HG03457 (cell line): ENCODE results near the gene MIGA1.
"Not testable (repeated sequence)": the region's sequence is repeated elsewhere in the genome, so short reads cannot be mapped to it uniquely, and the experiment has no call there.

Experiments used
- ATAC-seq: cut with Tn5 transposase; IDR thresholded peaks from one replicate; pipeline ENCODE4 v1.9.1; 2021; ENCODE audit warnings: moderate number of reproducible peaks; ENCODE audit not compliant: unreplicated experiment

The MIGA1 gene

DNA sequence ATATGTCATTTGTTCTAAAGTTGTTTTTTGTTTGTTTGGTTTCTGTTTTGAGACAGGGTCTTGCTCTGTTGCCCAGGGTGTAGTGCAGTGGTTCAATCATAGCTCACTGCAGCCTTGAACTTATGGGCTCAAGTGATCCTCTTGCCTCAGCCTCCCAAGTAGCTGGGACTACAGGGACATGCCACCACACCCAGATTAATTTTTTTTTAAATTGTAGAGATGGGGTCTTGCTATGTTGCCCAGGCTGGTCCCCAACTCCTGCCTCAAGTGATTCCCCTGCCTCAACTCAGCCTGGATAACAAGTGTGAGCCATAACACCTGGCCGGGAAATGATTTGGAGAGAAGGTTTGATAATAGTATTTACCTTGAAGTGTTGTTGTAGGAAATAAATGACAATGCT, 127.2 kb downstream of the MIGA1 start:
- ATAC-seq: no peak

DNA sequence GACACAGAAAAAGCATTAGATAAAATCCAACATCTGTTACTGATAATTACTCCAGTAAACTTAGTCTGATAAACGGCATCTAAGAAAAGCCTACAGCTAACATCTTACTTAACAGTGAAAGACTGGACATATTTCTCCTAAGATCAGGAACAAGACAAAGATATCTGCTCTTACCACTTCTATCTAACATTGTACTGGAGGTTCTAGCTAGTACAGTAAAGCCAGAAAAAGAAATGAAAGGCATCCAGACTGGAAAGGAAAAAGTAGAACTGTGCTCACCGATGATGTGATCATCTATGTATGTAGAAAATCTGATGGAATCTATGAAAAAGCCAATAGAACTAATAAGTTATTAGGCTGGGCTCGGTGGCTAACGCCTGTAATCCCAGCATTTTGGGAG, 130.7 kb downstream of the MIGA1 start:
- no peak for ATAC-seq

DNA sequence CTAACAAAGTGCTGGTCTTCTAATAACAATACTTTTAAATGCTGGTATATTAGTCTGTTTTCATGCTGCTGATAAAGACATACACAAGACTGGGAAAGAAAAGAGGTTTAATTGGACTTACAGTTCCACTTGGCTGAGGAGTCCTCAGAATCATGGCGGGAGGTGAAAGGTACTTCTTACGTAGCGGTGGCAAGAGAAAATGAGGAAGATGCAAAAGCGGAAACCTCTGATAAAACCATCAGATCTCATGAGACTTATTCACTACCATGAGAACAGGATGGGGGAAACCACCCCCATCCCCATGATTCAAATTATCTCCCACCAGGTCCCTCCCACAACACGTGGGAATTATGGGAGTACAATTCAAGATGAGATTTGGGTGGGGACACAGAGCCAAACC, 139.5 kb downstream of the MIGA1 start:
- not testable (repeated sequence) for ATAC-seq

DNA sequence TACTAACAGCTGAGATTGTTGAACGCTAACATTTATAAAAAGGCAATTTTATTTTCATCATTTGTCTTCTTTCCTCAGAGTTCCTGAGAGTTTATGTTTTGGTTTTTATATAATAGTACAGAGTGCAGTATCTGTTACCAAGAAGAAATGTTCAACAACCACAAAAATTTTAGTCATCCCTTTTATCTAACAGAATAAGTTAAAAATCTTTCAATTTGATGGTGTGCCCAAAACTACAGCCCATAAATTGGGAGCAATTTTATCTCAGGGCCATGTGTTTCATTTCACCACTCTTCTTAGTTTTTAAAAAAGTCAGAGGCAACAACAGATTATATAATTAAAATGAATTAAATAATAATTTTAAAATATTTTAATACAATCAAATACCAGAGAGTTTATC, 146.1 kb downstream of the MIGA1 start:
- ATAC-seq: no peak

DNA sequence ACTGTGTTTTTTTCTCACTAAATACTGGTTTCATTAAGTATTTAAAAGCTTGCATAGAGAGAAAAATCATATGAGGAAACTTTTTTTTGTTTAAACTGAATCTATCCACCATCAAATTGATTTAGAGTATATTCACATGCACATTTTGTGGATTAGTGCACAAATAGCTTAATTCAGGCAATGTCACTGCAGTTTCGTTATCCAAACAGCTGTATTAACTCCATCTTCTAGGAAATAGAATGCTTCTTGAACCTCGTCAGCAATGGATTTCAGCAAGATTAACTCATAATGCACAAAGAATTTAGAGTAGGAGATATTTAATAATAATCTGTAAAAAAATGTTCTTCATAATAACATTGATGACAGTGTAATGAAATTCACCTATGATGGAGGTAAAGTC, 146.5 kb downstream of the MIGA1 start:
- no peak for ATAC-seq

DNA sequence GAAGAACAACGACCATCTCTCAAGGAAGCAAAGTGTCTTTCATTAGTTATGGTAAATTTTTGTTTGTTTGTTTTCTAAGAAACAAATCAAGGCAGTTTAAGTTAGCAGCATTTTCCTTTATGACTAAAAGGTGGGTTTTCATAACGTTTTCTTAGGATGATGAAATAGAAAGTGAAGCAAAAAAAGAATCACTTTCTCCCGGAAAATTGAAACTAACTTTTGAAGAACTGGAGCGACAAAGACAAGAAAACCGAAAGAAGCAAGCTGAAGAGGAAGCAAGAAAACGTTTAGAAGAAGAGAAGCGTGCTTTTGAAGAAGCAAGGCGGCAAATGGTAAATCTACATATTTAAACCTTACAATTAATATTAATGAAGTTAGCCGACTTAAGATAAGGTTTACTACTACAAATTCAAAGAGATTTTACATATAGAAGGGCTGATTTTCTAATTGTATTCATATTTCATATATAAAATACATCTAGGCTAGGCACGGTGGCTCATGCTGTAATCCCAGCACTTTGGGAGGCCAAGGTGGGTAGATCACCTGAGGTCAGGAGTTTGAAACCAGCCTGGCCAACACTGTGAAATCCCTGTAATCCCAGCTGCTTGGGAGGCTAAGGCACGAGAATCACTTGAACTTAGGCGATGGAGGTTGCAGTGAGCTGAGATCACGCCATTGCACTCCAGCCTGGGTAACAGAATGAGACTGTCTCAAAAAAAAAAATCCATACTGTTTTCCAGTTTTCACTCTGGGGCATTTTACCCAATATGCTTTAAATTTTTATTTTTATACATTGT, 147.3 kb downstream of the MIGA1 start:
- ATAC-seq: no peak

DNA sequence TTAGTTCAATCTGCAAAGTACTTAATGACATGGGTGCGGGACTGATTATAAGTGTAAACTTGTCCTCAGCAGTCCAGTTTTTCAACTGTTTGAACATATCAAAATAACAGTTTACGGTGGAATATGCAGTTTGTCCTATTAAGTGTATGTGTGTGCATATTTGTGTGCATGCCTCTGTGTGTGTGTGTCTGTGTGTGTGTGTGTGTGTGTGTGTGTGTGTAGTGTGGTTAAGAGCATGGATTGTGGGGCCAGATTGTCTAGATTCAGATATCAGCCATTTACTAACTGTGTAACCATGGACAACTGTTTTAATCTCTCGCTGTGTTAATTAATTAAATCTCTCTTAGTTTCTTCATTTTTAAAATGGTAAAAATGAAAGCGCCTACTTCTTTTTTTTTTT, 148.0 kb downstream of the MIGA1 start:
- ATAC-seq: no peak
